ENCODE measurements around the gene MYH10.

The MYH10 gene

GRCh38 chr17:8477715-8478441 is 152.6 kb downstream of the MYH10 start:
- in situ Hi-C loops (cut with MboI; ENCODE audit: low sequenced_read_pairs), result no loop called here

- in situ Hi-C loops (cut with MboI; ENCODE audit: low sequenced_read_pairs), result no loop called here
Observed at GRCh38 chr17:8477171-8477570, 153.4 kb downstream of the MYH10 start.

GRCh38 chr17:8476741-8477140 is 153.8 kb downstream of the MYH10 start:
- in situ Hi-C loops (cut with MboI; ENCODE audit: low sequenced_read_pairs), result no loop called here

GRCh38 chr17:8475781-8476180 is 154.7 kb downstream of the MYH10 start:
- in situ Hi-C loops (cut with MboI; ENCODE audit: low sequenced_read_pairs), result no loop called here

GRCh38 chr17:8475227-8475626 is 155.3 kb downstream of the MYH10 start:
- in situ Hi-C loops (cut with MboI; ENCODE audit: low sequenced_read_pairs), result no loop called here

- in situ Hi-C loops (cut with MboI; ENCODE audit: low sequenced_read_pairs), result no loop called here
Observed at GRCh38 chr17:8474826-8475225, 155.7 kb downstream of the MYH10 start.

- in situ Hi-C loops (cut with MboI; ENCODE audit: low sequenced_read_pairs), result no loop called here
Observed at GRCh38 chr17:8473451-8474192, 156.9 kb downstream of the MYH10 start.

GRCh38 chr17:8472663-8473062 is 157.9 kb downstream of the MYH10 start:
- in situ Hi-C loops (cut with MboI; ENCODE audit: low sequenced_read_pairs), result no loop called here

- in situ Hi-C loops (cut with MboI; ENCODE audit: low sequenced_read_pairs), result no loop called here
Observed at GRCh38 chr17:8470447-8471047, 160.0 kb downstream of the MYH10 start.

- in situ Hi-C loops (cut with MboI; ENCODE audit: low sequenced_read_pairs), result no loop called here
Observed at GRCh38 chr17:8469964-8470363, 160.6 kb downstream of the MYH10 start.

- in situ Hi-C loops (cut with MboI; ENCODE audit: low sequenced_read_pairs), result no loop called here
Observed at GRCh38 chr17:8468980-8469379, 161.5 kb downstream of the MYH10 start.

- in situ Hi-C loops (cut with MboI; ENCODE audit: low sequenced_read_pairs), result no loop called here
Observed at GRCh38 chr17:8468127-8468526, 162.4 kb downstream of the MYH10 start.

- in situ Hi-C loops (cut with MboI; ENCODE audit: low sequenced_read_pairs), result no loop called here
Observed at GRCh38 chr17:8467527-8467926, 163.0 kb downstream of the MYH10 start.

- in situ Hi-C loops (cut with MboI; ENCODE audit: low sequenced_read_pairs), result no loop called here
Observed at GRCh38 chr17:8466873-8467272, 163.7 kb downstream of the MYH10 start.

- in situ Hi-C loops (cut with MboI; ENCODE audit: low sequenced_read_pairs), result no loop called here
Observed at GRCh38 chr17:8466456-8466855, 164.1 kb downstream of the MYH10 start.

- in situ Hi-C loops (cut with MboI; ENCODE audit: low sequenced_read_pairs), result no loop called here
Observed at GRCh38 chr17:8465759-8466158, 164.8 kb downstream of the MYH10 start.

GRCh38 chr17:8465356-8465755 is 165.2 kb downstream of the MYH10 start:
- in situ Hi-C loops (cut with MboI; ENCODE audit: low sequenced_read_pairs), result no loop called here

GRCh38 chr17:8464941-8465340 is 165.6 kb downstream of the MYH10 start:
- in situ Hi-C loops (cut with MboI; ENCODE audit: low sequenced_read_pairs), result no loop called here

GRCh38 chr17:8463099-8463498 is 167.4 kb downstream of the MYH10 start:
- in situ Hi-C loops (cut with MboI; ENCODE audit: low sequenced_read_pairs), result no loop called here

- in situ Hi-C loops (cut with MboI; ENCODE audit: low sequenced_read_pairs), result no loop called here
Observed at GRCh38 chr17:8462564-8462963, 168.0 kb downstream of the MYH10 start.

GRCh38 chr17:8459831-8460230 is 170.7 kb downstream of the MYH10 start:
- in situ Hi-C loops (cut with MboI; ENCODE audit: low sequenced_read_pairs), result no loop called here

GRCh38 chr17:8459107-8459506 is 171.4 kb downstream of the MYH10 start:
- in situ Hi-C loops (cut with MboI; ENCODE audit: low sequenced_read_pairs), result no loop called here

Measured in HL-60/S4 treated with phorbol 12-myristate 13-acetate at 8.2 ng/mL for 4 days and 3 days (cell line).